ENCODE measurements around the gene PALLD.

The PALLD gene

DNA sequence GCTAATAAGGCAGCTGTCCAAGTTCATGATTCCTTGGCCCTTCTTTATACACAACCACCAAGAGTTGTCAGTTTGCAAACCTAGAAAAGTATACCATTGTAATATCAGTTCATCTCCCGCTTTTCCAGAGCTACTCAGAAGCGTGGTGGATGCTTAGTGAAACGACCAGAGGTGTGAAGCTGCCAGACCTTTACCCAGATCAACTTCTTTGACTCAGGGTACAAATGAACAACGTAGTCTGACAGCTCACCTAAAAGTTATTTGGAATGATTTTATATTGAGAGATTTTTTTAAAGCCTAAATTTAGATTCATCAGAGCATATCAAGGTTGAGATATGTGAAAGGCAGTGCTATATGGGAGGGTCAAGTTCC lies 343.5 kb downstream of the PALLD start:
- no peak for DNase-seq

DNA sequence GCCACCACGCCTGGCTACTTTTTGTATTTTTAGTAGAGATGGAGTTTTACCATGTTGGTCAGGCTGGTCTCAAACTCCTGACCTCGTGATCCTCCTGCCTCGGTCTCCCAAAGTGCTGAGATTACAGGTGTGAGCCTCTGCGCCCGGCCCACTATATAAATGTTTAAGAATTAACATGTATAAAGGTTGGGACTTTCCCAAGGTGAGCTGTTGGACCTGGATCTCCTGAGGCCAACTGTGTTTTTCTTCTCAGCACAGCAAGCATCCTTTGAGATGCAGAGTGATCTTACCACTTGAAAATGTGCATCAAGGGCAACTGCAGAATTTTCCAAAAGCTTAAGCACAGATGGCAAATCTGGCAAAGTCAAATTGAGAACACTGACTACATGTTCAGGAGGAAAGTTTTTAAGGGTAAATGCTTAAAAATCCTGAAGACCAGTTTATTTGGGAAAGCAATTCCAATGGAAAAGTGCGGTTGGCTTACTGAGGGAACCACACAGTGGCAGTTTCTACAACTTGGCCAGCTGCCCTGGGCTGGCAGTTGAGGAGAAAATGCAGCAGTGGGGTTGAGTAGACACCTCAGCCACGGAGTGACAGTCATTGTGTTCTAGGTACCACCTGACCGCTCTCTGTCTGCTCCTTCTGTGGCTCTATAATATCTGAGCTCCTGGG lies 344.3 kb downstream of the PALLD start:
- DNase-seq, result no peak

DNA sequence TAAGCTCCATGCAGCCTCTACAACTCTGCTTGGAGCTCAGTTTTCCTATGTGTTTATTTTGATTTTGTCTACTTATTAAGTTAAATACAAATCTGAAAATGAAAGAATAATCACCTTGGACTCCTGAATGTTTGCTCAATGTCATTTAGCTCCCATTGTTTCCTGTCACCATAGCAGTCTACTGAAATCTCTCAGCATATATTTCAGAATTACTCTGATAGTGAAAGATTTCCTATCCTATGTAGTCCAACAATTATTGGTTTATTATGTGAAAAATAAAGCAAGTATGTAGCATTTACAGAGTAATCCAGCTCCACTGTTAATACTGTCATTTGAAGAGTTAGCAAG lies 344.8 kb downstream of the PALLD start:
- no peak for DNase-seq

DNA sequence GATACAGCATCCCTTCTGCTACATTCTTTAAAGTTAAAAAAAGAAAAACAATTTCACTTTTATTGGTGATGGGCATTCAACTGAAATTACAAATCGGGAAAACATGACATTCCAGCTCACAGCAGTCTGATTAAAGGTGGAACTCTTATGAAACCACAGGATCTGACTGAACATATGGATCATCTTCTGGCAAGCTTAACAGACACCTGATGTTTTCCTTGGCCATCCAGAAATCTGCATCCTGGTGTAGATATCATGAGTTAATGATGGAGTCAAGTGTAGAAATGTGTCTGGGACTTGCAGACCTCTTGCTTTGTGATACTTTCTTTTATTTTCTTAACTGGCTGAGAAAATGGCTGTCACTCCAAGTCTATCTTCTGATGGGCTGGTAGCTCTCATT lies 345.3 kb downstream of the PALLD start:
- no peak for DNase-seq

DNA sequence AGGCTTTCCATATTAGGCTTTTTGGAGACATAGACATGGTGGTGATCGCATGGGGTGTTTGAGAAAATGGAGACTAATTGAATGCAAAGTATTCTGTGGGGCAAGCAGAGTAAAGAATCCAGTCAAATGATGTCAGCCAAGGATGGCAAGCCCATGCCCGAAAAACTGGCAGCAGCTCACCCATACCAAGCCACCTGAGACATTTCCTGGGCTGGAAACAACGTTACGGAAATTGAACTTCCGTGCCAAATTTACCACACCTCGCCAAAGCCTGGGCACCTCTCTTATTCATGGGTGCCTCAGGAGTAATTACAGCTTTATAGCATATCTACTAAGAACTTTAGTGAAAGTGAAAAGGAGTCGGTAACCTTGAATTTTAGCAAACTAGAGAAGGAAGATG lies 346.8 kb downstream of the PALLD start:
- no peak for DNase-seq

DNA sequence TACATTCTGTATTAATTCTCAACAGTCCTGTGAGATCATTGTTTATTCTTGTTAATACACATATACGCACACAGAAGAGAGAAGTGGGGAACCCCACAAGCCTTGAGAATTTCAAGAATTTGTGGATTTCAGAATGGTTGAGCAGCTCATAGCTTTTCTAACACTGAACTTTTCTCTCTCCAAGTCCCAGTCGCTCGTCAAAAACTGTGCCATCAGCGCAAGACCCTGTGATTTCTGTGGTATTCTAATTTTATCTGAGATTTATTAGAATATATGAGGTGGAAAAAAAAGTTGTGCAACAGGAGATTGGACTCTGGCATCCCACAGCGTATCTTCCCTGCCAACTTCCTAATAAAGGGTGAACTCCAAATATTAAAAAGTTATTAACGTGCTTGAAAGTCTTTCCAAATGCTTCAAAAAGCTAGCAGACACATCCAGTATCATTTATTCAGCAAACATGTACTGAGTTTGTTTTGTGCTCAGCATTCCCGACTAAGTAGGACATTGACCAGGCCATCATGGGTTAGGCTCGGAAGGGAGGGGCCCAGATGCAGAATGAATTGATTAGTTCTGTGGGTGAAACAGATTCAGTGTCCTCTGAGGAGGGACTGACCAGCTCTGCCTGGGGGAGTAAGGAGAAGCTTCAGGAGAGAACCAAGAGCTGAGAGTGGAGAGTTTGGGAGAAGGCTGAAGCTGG lies 347.6 kb downstream of the PALLD start:
- no peak for DNase-seq

DNA sequence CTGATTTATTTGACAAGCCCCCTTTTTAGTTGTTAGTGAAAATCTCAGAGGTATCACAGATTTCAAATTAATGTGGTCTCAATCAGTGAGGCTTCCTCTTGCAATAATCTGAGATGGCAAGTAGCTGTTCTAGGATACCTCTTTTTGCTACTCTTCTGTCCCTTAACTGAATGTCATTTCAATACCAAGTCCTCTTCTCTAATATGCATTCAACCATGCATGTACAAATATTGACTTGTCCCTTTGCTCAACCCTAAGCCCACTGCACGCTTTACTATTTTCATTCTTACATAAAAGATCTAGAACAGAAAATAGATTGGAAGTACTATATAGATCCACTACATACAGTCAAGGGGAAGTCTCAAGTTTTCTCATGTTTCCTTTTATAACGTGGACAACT lies 349.0 kb downstream of the PALLD start:
- no peak for DNase-seq

DNA sequence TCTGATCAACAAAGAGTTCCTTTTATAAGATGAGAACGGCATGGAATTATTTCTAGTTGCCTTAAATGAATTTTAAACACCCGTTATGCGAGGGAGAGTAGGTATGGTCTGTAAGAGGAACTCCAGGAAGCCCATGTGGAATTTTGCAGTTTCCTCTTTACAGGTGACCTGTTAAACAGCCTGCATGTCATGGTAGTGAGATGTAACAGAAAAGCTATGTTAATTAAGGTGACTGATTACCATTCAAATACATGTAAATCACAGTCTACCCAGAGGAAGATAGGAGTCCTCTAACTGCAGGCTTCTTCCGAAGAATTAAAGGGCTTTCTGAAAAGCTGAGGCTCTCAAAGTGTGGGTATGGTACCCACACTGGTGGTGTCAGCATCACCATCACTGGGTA lies 349.6 kb downstream of the PALLD start:
- no peak for DNase-seq

DNA sequence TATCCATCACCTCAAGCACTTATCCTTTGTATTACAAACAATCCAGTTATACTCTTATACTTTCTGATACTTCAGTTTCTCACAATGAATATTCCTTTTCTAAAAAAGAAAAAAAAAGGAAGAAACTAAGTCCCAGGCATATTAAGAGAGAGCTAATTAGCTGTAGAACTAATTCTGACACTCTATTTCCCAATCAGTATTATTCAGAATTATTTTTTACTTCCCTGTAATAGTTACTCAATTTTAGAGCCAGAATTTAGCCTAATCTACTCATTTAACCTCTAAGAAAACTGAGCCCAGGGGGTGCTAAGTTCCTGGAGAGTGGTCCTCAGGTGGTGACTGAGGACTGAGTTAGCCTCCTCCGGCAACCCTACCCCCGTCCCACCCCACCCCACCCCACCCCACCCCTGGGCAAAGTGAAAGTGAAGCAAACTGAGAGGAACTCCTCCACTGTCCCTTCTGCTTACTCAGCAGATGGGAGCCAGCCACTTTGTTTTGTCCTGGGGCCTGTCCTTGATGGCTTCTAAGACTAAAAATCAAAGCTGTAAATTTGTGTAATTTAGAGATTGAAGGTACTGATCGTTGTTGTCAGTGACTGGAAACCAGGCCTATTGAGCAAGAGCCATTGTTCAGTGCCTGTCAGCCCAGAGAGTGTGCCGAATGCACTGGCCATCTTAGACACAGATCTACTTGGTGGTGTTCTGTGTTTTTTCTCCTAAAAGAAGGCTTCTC lies 351.1 kb downstream of the PALLD start:
- DNase-seq, result no peak

DNA sequence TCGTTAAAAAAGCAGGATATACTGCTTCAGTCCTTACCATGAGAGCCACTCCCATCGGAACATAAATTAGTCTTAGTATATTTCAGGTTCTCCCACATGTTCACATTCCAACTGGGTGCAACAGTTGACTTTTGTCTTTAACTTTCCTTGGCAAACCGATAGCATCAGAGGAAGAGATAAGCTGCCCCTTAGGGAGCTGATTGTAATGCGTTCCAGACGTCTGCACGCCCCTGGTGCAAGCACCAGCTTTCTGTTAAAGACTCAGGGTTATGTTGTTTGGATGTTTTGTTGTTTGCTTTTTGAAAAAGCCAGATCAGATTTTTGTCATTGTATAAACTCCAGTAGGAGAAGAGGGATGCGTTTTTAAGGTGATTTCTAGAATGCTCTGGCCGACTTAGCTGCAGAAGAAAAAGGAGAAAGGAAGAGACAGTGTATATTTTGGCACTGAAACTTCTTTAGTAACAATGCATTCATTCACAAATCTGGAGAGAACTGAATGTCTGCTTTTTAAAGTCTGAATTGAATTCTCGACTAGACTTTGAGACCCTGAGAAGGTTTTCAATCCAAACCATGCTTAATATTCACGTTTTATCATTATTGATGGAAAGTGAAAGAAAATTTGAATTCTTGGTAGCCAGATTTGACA lies 352.3 kb downstream of the PALLD start:
- DNase-seq, result no peak

DNA sequence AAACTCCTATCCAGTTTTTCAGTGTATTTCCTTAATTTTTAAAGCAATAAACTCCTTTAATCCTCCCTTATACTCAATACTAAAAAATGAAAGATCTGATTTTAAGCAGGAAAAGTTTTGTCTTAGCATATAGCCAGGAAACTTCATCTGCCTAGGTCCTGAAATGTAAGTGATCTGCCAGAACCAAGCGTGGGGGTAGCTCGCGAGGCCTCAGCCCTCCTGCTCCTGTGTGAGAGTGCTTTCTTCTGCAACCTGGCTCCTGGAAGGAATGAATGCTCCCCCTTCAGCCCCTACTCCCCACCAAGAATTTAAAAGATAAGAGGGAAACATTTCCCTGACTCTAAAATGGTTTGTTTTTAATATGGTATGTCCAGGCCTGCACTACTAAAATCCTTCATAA lies 353.1 kb downstream of the PALLD start:
- no peak for DNase-seq

DNA sequence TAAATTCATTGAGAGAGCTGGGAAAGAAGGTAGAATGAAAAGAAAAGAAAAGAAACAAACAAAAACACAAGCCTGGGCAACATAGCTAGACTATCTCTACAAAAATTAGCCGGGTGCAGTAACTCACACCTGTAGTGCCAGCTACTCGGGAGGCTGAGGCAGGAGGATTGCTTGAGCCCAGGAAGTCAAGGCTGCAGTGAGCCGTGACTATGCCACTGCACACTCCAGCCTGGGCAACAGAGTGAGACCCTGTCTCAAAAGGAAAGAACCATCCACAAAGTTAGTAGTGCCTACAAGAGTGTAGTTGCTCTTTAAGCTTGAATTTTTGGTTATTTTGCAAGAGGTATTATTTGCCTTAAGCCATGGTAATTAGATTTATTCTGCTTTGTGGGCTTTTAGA lies 355.5 kb downstream of the PALLD start:
- DNase-seq, result no peak

DNA sequence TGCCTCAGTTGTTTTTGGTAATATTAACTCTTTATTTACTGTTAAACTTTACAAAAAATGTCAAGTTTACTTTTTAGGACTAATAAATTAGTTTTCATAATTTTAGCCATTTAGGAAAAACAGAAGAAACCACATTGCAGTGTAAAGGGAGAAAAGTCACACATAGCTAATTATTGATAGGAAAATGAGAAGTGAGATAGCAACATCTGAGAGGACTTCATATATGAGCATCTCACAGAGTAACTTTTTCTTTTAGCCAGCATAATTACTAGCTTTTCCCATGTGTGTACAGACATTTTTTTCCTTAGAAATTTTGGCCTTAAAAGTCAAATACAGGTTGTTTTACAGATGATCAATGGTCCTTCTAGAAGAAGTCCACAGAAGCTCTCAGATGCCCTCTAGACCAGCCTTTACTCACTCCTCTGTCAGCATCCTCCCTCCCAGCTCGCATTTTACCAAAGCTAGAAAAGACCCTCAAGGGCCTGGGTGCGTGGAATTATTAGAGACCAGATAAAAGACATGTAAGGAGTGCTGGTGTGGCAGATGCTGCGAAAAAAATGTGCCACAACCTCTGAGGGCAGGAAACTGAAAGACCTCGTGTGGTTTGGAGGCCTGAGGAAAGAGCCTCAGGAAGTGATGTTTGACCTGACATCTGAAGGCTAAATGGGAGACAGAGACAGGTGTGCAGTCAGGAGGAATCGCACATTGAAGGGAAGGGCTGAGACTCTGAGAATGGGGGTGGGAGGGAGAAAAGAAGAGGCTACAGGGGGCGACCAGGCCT lies 356.3 kb downstream of the PALLD start:
- DNase-seq, result no peak

DNA sequence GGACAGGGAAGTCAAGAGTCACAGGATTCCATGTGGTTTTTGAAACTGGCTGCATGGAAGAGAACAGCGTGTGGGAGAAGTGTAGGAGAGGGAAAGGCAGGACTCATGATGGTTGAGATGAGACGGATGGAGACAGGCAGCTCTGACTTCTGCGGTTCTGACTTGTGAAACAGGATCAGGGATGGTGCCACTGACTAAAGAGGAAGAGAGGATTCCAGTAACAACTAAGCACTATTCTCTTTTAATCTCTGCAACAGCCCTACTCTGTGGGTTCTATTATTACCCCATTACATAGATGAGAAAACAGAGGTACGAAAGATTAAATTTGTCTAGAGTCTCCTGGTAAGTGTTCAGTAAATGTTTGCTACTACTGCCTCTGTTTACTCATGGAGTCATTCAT lies 356.9 kb downstream of the PALLD start:
- DNase-seq, result no peak

DNA sequence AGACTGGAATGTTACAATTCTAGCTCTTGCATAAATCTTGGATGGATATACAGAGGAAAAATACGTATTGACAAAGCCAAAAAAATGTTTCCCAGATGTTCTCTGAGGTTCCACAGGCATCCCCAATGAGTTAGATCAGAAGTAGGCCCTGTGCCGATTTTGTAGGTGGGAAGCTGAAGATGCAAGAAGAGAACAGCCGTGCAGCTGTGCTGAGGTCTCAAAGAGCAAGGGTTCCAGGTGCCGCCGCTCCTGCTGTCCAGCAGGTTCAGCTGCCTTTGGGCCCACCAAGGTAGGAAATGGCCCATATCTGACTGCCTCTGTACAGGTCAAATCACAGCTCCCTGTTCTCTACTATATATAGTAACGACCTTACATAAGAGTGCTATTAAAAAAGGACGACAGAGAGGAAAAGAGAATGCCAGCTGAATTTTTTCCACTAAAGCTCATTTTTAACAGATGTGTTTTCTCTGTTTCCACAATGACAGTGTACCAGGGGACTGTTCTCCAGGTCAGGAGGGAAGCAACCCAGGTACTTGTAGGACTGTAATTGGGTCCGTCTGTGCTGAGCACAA lies 357.6 kb downstream of the PALLD start:
- DNase-seq, result peak; percentile 82

DNA sequence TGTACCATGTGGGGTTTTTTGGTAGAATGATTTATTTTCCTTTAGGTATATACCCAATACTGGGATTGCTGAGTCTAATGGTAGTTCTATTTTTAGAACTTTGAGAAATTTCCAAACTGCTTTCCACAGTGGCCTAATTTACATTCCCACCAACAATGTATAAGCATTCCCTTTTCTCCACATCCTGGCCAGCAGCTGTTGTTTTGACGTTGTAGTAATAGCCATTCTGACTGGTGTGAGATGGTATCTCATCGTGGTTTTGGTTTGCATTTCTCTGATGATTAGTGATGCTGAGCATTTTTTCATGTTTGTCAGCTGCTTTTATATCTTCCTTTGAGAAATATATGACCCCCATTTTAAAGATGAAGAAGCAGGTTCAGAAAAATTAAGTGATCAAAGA lies 359.5 kb downstream of the PALLD start:
- no peak for DNase-seq

DNA sequence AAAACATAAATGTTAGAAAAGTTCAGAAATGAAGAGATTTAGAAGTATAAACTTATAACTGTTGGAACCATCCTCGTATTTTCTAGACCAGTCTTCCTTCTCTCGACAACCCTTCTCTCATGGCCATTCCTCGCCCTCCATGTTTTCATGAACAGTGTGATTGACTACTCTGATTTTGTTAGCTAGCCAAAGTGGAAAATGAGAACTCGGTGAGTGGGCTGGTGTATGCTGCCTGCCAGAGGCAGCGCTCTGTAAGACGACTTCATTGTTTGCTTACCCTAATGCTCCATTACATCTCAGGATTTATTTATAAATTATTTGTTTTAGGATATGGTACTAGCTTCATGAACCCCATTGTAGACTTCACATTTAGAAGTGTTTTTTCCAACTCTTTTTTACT lies 360.2 kb downstream of the PALLD start:
- DNase-seq, result no peak

DNA sequence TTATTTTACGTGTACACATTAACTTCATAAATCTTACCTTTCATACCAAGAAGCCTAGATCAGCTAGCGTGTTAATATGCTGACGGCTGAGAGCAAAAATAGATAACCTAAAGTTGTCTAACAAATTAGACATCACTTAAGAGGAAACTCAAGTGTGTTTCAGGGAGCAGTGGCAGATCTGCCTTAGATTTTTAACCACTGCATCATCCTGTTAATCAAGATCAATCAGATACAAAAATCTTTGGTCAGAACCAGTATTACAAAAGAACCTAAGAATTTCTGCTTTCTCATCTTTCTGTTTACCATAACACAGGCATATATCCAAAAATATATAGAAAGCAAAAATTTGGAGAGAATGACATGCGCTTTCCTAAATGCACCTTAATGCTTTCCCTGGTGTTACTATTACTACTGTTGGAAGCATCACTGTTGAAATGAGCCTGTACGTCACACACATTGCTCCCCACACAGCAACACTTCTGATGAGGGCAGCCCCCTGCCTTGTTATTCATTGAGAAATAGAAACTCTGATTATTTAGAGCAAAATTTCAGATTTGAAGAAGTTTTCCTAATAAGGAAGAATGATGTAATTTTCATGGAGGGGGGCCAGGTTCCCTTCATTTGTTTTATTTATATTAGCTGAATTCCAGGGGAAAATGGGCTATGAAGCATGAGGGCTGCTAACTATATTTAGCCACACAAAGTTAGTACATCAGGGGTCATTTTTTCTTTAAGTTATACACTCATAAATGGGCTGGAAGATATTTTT lies 360.9 kb downstream of the PALLD start:
- DNase-seq, result no peak

DNA sequence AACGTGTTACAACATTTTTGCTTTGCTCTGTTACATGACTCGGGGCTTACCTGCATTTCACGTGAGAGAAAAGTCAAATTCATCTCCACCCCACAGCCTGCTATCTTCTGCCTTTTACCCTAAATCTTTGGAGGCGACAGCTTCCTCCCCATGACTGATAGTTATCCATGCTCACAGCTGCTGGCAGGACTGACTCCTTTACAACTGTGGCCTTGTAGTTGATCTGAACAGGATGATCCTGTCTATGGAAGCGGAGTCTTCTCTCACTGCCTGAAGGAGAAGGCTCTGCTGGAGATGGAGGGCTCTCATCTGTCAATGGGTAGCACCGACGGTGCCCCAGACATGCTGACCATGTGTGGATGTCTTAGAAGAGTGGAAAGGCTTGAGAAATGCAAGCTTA lies 362.2 kb downstream of the PALLD start:
- no peak for DNase-seq

DNA sequence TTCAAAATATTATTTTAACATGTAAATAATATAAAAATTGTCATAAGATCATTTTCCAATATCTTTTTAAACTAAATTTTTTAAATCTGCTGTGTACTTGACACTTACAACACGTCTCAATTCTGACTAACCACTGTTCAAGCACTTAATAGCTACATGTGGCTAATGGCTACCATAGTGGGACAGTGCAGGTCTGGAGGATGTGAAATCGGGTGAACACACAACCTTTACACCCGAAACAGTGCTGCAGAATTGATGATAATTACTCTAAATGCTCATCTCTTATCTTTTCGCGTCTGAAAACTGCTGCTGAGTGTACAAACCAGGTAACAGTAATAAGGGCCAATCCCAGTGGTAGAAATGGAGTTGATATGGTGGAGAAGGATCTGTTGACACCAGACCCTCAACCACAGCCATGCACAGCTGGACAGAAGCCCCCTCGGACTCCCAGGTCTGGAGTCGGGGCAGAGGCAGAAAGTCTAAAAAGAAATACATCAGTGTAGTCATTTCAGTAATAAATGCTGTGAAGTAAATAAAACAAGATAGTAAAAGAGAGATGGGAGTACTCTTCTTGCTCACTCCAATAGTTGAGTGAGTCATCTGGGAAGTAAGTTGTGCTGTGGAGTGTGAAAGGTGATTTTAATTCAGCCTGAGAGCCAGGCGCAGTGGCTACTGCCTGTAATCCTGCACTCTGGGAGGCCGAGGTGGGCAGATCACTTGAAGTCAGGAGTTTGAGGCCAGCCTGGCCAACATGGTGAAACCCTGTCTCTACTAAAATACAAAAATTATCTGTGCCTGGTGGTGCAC lies 363.2 kb downstream of the PALLD start:
- DNase-seq, result no peak

DNA sequence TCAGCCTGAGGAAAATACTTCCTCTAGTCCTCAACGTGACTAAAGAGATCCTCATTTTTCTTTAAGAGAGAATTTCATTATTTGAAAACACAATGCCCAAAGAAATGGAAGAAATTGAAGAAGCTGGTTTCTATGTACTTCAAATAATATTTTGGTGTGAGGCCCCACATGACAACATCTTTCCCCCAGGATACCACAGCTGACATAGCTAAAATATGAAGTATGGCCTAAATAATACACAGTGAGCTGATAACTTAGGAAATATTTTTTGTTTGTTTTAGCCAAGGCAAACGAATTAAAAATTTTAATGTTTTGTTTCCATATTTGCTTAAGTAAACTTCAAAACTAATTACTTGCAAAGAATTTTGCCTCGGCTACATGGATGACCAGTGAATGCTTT lies 364.0 kb downstream of the PALLD start:
- no peak for DNase-seq
